Astrocyte (in vitro differentiated cells and primary cell): ENCODE data around the gene CBS.

Experiments used
- EZH2 ChIP-seq: IDR thresholded peaks from 2 replicates; pipeline ENCODE4 v1.6.1; 2012; ENCODE audit warnings: mild to moderate bottlenecking, low read length, inconsistent platforms; ENCODE audit not compliant: insufficient read depth
- TF ChIP-seq, protein P1 (sequence below): IDR thresholded peaks from 2 replicates; pipeline ENCODE4 v1.5.1; 2011; ENCODE audit warnings: low read depth, mild to moderate bottlenecking, inconsistent platforms, low read length, moderate library complexity; ENCODE audit not compliant: insufficient read depth

GRCh38 chr21:43016728-43017127 lies 58.9 kb downstream of the CBS start:
- TF ChIP-seq, protein P1, sequence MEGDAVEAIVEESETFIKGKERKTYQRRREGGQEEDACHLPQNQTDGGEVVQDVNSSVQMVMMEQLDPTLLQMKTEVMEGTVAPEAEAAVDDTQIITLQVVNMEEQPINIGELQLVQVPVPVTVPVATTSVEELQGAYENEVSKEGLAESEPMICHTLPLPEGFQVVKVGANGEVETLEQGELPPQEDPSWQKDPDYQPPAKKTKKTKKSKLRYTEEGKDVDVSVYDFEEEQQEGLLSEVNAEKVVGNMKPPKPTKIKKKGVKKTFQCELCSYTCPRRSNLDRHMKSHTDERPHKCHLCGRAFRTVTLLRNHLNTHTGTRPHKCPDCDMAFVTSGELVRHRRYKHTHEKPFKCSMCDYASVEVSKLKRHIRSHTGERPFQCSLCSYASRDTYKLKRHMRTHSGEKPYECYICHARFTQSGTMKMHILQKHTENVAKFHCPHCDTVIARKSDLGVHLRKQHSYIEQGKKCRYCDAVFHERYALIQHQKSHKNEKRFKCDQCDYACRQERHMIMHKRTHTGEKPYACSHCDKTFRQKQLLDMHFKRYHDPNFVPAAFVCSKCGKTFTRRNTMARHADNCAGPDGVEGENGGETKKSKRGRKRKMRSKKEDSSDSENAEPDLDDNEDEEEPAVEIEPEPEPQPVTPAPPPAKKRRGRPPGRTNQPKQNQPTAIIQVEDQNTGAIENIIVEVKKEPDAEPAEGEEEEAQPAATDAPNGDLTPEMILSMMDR, result no peak
- no peak for TF ChIP-seq EZH2
